ENCODE data around the gene GPR137B.

Gene GPR137B

DNA sequence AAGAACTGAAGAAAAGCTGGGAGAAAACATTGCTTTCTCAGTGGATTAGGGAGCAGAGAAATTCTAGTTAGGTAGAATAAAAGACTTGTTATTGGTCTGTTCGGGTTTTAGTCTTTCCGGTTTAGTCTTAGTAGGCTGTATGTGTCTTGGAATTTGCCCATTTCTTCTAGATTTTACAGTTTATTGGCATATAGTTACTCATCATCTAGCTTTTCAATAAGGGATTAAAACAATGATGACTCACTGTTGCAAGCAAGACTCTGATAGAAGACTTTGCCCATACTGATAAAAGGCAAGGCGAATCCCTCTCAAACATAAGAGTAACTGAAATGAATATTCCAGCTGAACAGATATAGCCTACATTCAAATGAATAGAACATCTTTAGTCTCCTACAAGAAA is 62.3 kb downstream of the GPR137B start:
- ATAC-seq: no peak

DNA sequence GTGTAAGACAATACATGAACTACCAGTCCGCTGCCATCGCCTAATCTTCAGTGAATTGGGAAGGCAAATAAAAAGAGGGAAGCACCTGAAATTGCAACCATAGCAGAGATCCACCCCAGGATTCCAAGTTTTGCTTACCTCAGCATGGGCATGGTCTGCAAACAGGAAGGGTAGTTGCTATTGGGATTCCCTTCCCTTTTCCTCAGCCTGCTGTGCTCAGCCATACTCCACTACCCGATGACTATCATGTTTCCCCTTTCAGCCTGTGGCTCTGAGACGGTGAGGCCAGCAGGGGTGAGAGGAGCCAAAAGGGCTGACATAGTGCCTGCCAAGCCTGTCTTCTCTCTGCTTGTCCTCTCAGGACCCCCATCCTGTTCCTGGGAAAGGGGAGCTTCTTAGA is 64.2 kb downstream of the GPR137B start:
- no peak for ATAC-seq

DNA sequence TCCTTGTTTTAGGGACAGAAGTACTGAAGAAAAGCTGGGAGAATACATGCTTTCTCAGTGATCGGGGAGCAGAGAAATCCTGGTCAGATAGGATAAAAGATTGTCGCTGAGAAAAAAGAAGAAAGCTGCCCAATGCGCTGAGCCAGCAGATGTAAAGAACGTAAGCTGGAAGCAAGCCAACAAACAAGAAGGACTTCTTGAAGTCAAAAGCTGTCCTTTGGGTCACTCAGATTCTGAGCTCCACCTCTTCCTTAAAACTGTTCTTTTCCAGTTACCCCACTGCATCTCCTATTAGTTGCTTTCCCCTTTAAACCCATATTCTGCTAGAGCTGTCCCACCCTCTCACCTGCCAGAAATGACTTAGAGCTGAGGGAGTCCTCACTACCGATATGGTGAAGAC is 64.8 kb downstream of the GPR137B start:
- ATAC-seq: no peak

DNA sequence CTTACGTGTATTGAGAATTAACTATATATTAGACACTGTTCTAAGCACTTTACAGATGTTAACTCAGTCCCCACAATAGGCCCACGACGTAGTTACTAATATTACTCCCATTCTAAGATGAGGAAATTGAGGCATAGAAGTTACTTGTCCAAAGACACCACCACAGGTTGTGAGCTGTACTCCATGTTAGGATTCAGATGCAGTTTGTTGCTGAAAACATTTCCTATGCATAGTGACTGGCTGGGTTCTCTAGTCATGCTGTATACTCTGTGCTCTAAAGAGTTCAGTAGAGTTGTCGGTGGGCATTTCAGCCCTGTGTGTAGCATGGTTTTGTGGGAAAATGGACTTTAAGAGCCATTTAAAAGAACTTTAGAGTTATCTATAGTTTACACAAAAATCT is 65.2 kb downstream of the GPR137B start:
- ATAC-seq: no peak

DNA sequence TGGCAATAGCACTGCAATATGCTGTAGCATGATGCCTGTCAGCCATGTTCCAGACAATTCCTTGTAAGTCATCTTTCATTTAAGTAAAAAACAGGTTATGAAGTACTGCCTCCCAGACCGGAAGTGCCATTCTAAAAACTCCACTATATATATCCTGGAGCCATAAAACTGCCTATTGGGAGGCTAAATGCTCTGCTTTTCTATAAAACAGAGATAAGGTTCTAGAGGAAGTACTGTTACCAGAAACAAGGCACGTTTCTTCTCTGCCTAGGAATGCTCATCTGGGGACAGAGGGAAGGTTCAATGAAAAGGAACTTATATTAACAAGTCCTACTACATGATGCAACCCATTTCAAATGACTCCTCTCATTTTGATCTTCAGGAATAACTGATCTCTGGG is 66.8 kb downstream of the GPR137B start:
- ATAC-seq: no peak

DNA sequence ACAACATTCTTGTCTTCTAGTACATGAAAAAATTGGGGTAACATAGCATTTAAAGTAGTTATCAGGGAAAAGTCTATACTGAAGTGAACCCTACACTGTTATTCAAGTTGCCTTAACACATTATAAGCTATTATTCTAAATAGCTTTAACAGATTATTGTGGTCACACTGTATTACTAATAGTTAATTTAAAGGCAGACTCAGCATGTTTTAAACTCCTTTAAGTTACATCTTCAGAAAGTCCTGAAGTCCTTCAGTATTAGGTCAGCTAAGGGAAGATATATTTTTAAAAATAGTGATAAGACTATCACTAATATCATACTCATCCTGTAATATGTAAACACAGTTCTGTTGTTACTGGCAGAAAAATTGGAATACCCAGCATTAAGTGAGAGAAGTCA is 67.4 kb downstream of the GPR137B start:
- ATAC-seq: no peak

DNA sequence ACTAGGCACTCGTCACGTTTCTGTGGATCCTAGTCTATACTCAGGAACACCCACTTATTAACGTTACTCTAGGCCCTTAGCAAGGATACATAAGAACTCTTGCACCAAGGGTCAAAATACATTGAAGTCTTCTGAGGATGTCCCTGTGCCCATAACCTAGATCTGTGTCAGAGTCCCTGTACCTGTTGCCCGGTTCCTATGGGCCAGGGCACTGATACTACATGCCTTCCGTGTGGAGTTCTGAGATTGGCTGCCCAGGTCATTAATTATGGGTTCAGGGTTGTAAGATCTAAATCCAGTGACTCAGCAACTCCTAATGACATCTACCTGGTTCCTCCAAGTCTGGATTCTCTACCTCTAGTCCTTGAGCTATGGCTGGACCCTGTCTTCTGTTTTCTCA is 69.5 kb downstream of the GPR137B start:
- ATAC-seq: no peak

DNA sequence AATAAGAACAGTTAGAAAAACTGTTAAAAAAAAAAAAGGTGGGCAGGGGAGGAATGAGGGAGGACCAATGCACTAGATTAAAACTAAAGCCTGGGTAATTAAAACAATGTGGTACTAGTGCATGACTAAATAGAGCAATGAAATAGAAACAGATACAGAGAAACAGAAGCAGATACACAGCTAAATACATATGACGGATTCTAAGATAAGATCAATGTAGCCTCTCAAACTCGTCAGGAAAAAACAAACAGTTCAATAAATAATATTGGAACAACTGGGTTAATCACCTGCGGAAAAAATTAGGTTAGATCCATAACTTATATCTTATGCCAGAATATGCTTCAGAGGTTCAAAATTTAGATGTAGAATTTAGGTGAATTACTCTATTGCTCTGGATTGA is 71.2 kb downstream of the GPR137B start:
- no peak for ATAC-seq

DNA sequence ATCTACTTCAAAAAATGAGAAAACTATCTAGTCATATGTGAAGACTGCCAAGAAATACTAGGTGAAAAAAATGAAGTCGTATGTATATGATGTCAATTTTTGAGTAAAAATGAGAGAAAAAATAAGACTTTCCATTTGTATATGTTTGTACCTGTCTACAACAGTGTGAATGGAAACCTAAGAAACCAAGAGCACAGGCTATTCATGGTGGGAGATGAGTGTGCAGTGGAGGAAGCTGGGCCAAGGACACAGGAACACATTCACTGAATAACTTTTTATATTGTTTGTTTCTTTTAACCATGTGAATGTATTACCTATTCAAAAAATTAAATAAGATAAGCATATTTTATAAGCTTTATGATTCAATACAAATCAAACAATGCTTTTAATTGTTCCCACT is 72.4 kb downstream of the GPR137B start:
- no peak for ATAC-seq

DNA sequence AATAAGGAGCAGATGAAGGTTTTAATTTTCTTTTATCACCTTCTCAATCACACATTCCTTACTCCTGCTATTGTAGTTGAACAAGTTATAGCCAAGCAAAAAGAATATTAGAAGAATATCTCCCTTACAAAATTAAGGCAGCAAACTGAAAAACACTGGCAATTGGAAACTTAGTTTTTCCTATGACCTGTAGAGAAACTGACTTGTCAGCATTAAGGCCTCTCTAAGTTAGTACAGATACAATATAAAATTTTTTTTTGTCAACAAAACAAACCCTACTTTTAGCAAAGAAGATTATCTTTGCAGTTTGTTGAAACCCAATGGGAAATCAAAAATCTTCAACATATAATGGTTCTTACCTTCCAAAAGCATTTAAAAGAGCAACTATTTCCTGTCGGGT is 78.1 kb downstream of the GPR137B start:
- ATAC-seq: no peak

DNA sequence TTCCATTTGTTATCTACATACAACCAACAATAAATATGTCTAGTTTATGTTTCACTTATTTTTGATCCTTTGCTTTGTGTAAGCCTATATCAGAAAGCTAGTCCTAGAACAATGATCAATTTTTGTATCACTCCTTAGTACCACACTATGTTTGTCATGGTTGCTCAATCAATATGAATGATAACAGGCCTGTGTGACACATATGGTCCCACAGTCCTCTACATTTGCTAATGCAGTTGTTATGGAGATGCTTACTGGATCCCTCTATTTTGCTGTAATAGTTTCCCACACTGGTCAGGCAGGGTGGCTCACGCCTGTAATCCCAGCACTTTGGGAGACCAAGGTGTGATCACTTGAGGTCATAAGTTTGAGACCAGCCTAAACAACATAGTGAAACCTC is 80.3 kb downstream of the GPR137B start:
- no peak for ATAC-seq

DNA sequence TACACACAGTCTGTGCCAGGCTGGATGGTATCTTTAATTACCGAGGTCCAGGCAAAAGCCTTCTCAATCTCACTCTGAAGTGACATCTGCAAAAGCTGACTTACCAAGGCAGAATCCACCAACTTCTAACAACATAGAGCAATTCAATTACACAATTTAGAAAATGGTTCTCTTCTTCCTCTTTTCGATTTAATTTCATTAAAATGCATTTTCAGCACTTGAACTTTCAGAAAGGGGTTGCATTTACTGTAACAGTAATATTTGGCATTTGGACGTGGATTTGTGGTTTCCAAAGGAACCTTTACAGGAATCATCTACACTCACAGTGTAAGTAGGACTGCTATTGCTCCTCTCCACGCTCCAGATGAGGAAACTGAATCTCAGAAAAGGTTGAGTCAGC is 86.1 kb downstream of the GPR137B start:
- ATAC-seq: no peak

DNA sequence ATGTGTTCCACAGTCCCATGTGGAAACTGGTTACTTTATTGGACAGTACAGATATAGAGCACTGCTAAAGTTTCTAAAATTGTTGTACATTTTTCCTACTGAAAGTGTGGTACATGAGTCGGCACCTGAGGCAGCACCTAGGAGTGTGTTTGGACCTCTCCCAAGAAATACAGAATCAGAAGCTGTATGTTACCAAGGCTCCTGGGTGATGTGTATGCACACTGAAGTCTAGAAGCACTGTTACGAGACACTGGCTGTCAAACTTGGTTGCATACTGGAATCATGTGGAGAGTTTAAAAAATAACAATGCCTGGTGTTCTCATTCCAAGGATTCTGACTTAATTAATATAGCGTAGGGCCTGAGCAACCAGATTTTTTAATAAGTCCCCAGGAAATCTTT is 92.8 kb downstream of the GPR137B start:
- ATAC-seq: no peak

DNA sequence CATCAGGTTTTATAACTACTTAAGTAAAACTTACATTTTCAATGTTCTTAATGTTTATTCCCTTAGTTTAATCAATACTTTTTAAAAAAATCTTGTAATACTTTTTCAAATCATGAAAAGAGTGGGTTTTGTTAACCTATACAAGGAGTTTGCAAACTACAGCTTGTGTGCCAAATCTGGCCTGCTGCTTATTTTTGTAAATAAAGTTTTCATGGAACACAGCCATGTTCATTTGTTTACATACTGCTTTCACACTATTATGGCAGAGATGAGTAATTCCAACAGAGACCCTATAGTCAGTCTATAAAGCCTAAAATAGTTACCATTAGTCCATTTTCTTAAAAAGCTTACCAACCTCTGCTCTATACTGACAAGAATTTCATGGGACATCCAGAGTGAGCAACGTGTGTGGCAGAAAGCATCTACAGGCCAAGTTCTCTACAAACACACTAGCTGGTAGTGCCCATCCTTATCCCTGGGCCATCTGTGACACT is 96.8 kb downstream of the GPR137B start:
- no peak for ATAC-seq

DNA sequence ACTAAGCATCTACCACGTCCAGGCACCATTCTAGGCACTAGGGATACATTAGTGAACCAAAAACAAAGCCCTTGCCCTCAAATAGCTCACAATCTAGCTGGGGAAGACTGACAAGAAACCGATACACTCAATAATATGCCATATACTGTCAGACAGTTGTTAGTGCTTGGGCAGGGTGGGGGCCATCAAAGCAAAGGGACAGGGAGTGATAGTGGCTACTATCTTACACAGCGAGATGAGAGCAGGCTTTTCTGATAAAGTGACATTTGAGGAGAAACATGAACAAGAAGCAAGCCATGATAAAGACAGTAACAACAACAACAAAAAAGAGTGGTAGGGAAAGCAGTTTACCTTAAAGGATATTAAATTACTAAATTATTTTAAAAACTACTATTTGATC is 98.3 kb downstream of the GPR137B start:
- ATAC-seq: no peak

DNA sequence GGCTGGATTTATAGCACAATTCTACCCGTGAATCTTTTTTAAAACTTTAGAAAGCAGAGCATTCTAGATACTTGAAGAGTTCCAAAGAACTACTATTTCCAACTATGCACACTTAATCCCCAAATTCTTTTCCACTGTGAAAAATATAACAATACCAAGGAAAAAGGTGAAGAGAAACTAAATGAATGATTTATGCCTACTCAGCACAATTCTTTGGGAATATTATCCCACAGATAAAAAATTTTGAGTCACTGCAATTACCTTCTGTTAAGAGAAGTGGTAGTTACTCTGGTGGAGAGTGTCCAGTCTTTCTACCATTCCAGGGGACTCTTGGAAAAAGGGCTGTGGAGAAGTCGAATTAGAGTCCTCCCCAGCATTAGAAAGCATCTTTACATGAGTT is 100.2 kb downstream of the GPR137B start:
- ATAC-seq: no peak

DNA sequence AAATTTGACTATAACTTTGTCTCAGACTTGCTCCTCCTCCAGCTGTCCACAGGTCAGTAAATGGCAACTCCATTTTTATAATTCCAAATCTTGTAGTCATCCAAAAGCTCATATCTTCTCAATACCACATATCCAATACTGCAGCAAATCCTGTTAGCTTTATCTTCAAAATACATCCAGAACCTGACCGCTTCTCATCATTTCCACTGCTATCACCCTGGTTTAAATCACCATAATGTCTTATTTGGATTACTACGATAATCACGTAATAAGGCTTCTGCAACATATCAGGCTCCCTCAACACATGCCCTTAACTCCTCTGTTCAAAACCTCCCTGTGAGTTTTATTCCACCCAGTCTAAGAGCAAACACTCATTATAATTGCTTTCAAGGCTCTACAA is 104.9 kb downstream of the GPR137B start:
- no peak for ATAC-seq

DNA sequence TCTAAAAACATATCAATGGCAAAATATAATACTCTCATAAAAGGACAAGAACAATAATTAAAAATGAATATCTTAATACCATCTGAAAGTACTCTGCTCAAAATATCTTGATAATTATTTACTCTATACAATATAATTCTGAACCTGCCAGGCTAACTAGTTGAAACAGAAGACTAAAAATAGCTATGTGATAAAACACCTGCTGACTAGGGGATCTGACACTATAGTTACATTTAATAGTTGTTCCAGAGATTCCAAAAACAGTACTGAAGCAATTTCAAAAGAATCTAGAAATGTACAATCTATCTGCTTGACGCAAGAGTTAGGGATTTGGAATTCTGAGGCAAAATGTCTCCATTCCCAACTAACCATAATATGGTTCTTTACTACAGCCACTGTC is 109.2 kb downstream of the GPR137B start:
- ATAC-seq: no peak

DNA sequence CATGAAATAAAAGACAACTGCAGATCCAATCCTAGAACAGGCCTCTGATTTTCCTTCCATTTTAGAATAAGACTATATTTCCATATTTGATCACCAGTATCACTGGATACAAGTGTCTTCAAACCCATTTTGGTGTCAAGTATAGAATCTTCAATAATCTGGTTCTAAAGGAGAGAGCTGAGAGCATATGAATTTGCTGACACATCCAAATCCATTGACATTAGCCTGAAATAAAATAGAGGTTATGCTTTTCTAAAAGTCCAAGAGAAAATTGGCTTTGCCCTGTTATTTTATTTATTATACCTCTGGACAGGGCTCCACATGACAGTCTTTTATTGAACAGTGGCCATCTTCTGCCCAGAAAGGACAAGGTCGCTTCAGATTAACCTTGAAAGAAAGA is 110.8 kb downstream of the GPR137B start:
- no peak for ATAC-seq

DNA sequence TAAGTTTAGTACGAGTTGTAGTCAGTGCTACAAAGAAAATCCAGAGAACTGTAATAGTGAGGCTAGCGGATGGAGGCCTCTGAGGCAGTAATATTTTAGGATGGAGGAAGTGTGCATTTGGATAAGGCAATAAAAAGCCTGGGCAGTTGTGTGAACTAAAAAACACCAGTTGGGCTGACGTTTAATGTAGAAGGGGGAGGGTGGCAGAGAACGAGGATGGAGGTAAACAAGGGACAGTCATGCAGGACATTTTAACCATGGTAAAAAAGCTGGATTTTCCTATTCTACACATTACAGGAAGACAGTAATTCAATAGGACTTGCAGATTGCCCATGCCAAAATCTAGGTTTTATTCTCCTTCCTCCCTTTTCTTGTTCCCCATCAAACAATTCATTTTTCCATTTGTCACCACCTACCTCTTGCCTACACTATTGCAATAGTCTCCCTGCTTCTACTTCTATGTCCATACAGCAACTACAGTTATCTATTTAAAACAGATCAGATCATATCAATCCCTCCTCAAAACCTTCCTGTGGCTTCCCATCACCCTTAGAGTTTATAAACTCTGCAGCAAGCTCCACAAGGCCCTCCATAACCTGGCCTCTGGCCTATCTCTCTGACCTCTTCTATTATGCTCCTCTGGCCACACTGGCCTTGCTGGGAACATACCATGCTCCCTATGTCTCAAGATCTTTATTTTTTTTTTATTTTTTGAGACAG is 111.7 kb downstream of the GPR137B start:
- no peak for ATAC-seq

DNA sequence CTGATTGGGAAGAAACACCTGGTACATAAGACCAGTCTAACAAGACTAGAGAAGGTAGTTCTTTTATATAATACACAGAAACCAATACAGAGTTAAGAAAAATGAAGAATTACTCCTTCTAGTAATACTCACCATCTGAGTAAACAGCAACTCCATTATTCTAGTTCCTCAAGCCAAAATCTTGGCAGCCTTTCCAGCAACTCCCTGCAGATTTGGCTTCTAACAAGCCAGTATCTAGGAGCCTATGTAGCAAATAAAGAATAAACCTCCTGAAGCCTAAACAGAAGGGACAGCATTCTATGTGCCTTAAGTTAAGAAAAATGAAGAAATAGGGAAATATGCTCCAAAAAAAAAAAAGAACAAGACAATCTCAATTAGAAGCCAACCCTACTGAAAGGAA is 114.9 kb downstream of the GPR137B start:
- no peak for ATAC-seq

DNA sequence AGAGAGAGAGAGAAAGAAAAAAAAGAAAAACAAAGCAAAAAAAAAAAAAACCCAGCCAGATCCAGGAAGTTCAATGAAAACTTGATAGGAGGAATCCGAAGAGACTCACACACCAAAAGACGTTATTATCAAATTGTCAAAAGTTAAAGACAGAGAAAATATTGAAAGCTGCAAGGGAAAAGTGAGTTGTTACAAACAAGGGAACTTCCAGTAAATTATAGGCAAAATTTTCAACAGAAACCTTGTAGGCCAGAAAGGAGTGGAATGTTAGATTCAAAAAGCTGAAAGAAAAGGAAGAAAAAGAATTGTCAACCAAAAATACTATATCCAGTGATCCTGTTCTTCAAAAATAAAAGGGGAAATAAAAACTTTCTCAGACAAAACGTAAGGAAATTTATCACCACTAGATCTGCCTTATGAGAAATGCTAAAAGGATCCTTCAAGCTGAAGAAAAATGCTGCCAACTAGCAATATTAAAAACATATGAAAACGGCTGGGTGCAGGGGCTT is 115.8 kb downstream of the GPR137B start:
- no peak for ATAC-seq

All from activated CD4-positive, CD25-positive, alpha-beta regulatory T cell treated with anti-CD3 and anti-CD28 coated beads, Interleukin-2, amount 50 U/mL, for 24 hours (primary cell).